Measurements from ENCODE around the gene SHMT1. TPM values are rescaled to one million over a fixed set of nuclear protein-coding genes. Genes with fewer than 3 reads are reported as not detected.
A peak's percentile ranks its signal among the peaks of the same experiment; 100 is the strongest.

SHMT1 gene
- total and polyA plus RNA-seq, 10 donors: 9.1 to 68.7 (median 39.7) TPM

- Histone ChIP-seq H3K4me3 (no peak overlapping the region), H3K27ac (no peak overlapping the region), H3K4me1 (peaks cover 47 to 100% (median 88%) of the 10 kb centered on the region in 6 donors), H3K9me3 (no peaks in the 10 kb centered on the region), H3K27me3 (replicated peaks in 1 of 7) (no peaks in the 10 kb centered on the region), H3K36me3 (peaks cover 8 to 100% (median 61%) of the 10 kb centered on the region in 6 donors)
- peak; percentile 42 for DNase-seq
- TF ChIP-seq POLR2A (IDR thresholded peaks at IDR 0.05) (no peak), POLR2AphosphoS5 (IDR thresholded peaks at IDR 0.05) (no peak), CTCF (IDR thresholded peaks at IDR 0.05 in 8 of 11, conservative IDR thresholded peaks at IDR 0.05 in 3 of 11) (no peak)
- intact Hi-C loops (cut with DNase I; ENCODE audit: low total_unique reads): no loop called here
- 71 to 86% (median 83%) methylated on average over 5 of the region's 5 CpGs for WGBS, 5 donors
Measured at GRCh38 chr17:18321309-18321708, 42.0 kb downstream of the SHMT1 start.

- no peak overlapping the region for H3K27ac ChIP-seq
- WGBS, 5 donors: 84 to 95% (median 88%) methylated on average over 7 of the region's 7 CpGs
- peaks cover 8 to 92% (median 54%) of the 10 kb centered on the region in 6 donors for H3K36me3 ChIP-seq
- intact Hi-C loops (cut with DNase I; ENCODE audit: low total_unique reads): no loop called here
- peak overlapping the region in 1 of 8 donors; percentile 97 for H3K4me3 ChIP-seq
- H3K9me3 ChIP-seq: no peaks in the 10 kb centered on the region
- TF ChIP-seq POLR2A (IDR thresholded peaks at IDR 0.05) (no peak), CTCF (IDR thresholded peaks at IDR 0.05 in 8 of 11, conservative IDR thresholded peaks at IDR 0.05 in 3 of 11) (no peak), POLR2AphosphoS5 (IDR thresholded peaks at IDR 0.05) (peak in 1 of 3 donors; percentile 51)
- peaks cover 52 to 100% (median 87%) of the 10 kb centered on the region in 6 donors for H3K4me1 ChIP-seq
- peak; percentile 58 for DNase-seq
- no peaks in the 10 kb centered on the region for H3K27me3 ChIP-seq (replicated peaks in 1 of 7)
Measured at GRCh38 chr17:18320301-18320700, 43.0 kb downstream of the SHMT1 start.

- H3K4me1 ChIP-seq: peaks cover 49 to 94% (median 81%) of the 10 kb centered on the region in 6 donors
- peak; percentile 73 for DNase-seq
Measured at GRCh38 chr17:18319604-18320256, 43.6 kb downstream of the SHMT1 start.

More at GRCh38 chr17:18319604-18320256, 43.6 kb downstream of the SHMT1 start:
- Histone ChIP-seq H3K27me3 (replicated peaks in 1 of 7) (no peaks in the 10 kb centered on the region), H3K9me3 (no peaks in the 10 kb centered on the region), H3K36me3 (peaks cover 8 to 86% (median 49%) of the 10 kb centered on the region in 6 donors), H3K27ac (peak overlapping the region in 1 of 8 donors; percentile 34), H3K4me3 (peak overlapping the region in 1 of 8 donors; percentile 97)
- TF ChIP-seq CTCF (IDR thresholded peaks at IDR 0.05 in 8 of 11, conservative IDR thresholded peaks at IDR 0.05 in 3 of 11) (peak in 5 of 11 experiments; percentile 9 to 37 (median 21)), POLR2AphosphoS5 (IDR thresholded peaks at IDR 0.05) (no peak)
- 63 to 88% (median 79%) methylated on average over 6 to 13 of the region's 13 CpGs for WGBS, 5 donors
- intact Hi-C loops (cut with DNase I; ENCODE audit: low total_unique reads): no loop called here

Measured in spleen (tissue), 11 donors.